ENCODE data around the gene SERTM2. TPM values are rescaled to one million over a fixed set of nuclear protein-coding genes. Genes with fewer than 3 reads are reported as not detected.

SERTM2 gene
- total RNA-seq, 2 experiments from 2014 or later: not detected

GRCh38 chrX:111470681-111471403, 40.6 kb upstream of the SERTM2 start:
- no peak overlapping the region for H2AFZ ChIP-seq (ENCODE audit: low read length)
- DNase-seq (ENCODE audit: low spot score): no peak
- H4K20me1 ChIP-seq (ENCODE audit: insufficient read depth, low read length): no peaks in the 10 kb centered on the region
- no peaks in the 10 kb centered on the region for H3K79me2 ChIP-seq (ENCODE audit: insufficient read depth, low read depth, low read length)
- intact Hi-C loops (cut with micrococcal nuclease; ENCODE audit: unreplicated experiment): no loop called here
- H3K9me2 ChIP-seq (ENCODE audit: insufficient read depth, low read length): no peaks in the 10 kb centered on the region
- ChIA-PET POLR2A (no interaction called here), CTCF (ENCODE audit: unreplicated experiment) (no interaction called here)
- no peaks in the 10 kb centered on the region for H3K4me1 ChIP-seq (ENCODE audit: insufficient read depth, low read length, poor library complexity, severe bottlenecking)
- H3K4me3 ChIP-seq (ENCODE audit: low read depth, low read length, poor library complexity, severe bottlenecking): no peak overlapping the region
- no TSS peak for BruUV-seq (replicated peaks)
- no peaks in the 10 kb centered on the region for H3K36me3 ChIP-seq (ENCODE audit: insufficient read depth, low read length)
- no peak overlapping the region for H3K4me2 ChIP-seq (ENCODE audit: low read length)
- no peak overlapping the region for H3K27ac ChIP-seq (ENCODE audit: low read depth, low read length, poor library complexity, severe bottlenecking)
- TF ChIP-seq EZH2phosphoT487 (IDR thresholded peaks at IDR 0.05; ENCODE audit: borderline replicate concordance, low read depth, low read length): no peak
- no peak for TF ChIP-seq CTCF (conservative IDR thresholded peaks at IDR 0.05; ENCODE audit: low read length)
- H3K9me3 ChIP-seq (ENCODE audit: low read length): no peaks in the 10 kb centered on the region

GRCh38 chrX:111481896-111482295, 29.5 kb upstream of the SERTM2 start:
- ChIA-PET CTCF (ENCODE audit: unreplicated experiment) (no interaction called here), POLR2A (interaction anchor here (0.7 kb wide), 1 partner anchor 21 kb away, joined by 4 read pairs; no protein-coding TSS in a partner anchor)
- Histone ChIP-seq H2AFZ (ENCODE audit: low read length) (no peak overlapping the region), H3K79me2 (ENCODE audit: insufficient read depth, low read depth, low read length) (no peaks in the 10 kb centered on the region), H4K20me1 (ENCODE audit: insufficient read depth, low read length) (no peaks in the 10 kb centered on the region), H3K27ac (ENCODE audit: low read depth, low read length, poor library complexity, severe bottlenecking) (no peak overlapping the region), H3K36me3 (ENCODE audit: insufficient read depth, low read length) (no peaks in the 10 kb centered on the region), H3K9me3 (ENCODE audit: low read length) (no peaks in the 10 kb centered on the region), H3K4me1 (ENCODE audit: insufficient read depth, low read length, poor library complexity, severe bottlenecking) (no peaks in the 10 kb centered on the region), H3K4me2 (ENCODE audit: low read length) (no peak overlapping the region), H3K4me3 (ENCODE audit: low read depth, low read length, poor library complexity, severe bottlenecking) (no peak overlapping the region), H3K9me2 (ENCODE audit: insufficient read depth, low read length) (no peaks in the 10 kb centered on the region)
- intact Hi-C loops (cut with micrococcal nuclease; ENCODE audit: unreplicated experiment): no loop called here
- DNase-seq (ENCODE audit: low spot score): no peak
- no peak for TF ChIP-seq EZH2phosphoT487 (IDR thresholded peaks at IDR 0.05; ENCODE audit: borderline replicate concordance, low read depth, low read length)
- TF ChIP-seq CTCF (conservative IDR thresholded peaks at IDR 0.05; ENCODE audit: low read length): no peak
- no TSS peak for BruUV-seq (replicated peaks)

DNA sequence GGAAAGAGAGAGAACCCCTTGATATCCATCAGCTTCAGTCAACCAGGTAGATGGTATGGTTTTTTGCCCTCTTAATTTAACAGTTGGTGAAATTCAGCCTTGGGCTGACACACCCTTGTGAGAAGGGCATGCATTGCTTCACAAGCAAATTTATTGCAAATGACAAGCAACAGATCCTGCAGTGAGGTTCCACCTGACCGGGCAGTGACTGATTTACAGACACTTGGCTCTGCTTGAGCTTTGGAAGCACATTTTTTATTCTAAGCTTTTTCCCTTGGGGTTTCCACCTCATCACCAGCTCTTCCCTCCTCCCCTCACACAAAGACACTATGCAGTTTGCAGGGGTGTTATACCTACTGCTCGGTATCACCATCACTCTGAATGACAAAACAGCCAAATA, 28.3 kb upstream of the SERTM2 start:
- Histone ChIP-seq H3K4me2 (ENCODE audit: low read length) (no peak overlapping the region), H3K27ac (ENCODE audit: low read depth, low read length, poor library complexity, severe bottlenecking) (no peak overlapping the region), H3K36me3 (ENCODE audit: insufficient read depth, low read length) (no peaks in the 10 kb centered on the region), H3K79me2 (ENCODE audit: insufficient read depth, low read depth, low read length) (no peaks in the 10 kb centered on the region), H3K4me3 (ENCODE audit: low read depth, low read length, poor library complexity, severe bottlenecking) (no peak overlapping the region), H3K4me1 (ENCODE audit: insufficient read depth, low read length, poor library complexity, severe bottlenecking) (no peaks in the 10 kb centered on the region), H2AFZ (ENCODE audit: low read length) (no peak overlapping the region), H3K9me2 (ENCODE audit: insufficient read depth, low read length) (no peaks in the 10 kb centered on the region), H4K20me1 (ENCODE audit: insufficient read depth, low read length) (no peaks in the 10 kb centered on the region), H3K9me3 (ENCODE audit: low read length) (no peaks in the 10 kb centered on the region)
- ChIA-PET POLR2A (no interaction called here), CTCF (ENCODE audit: unreplicated experiment) (no interaction called here)
- no peak for TF ChIP-seq EZH2phosphoT487 (IDR thresholded peaks at IDR 0.05; ENCODE audit: borderline replicate concordance, low read depth, low read length)
- no peak for TF ChIP-seq CTCF (conservative IDR thresholded peaks at IDR 0.05; ENCODE audit: low read length)
- DNase-seq (ENCODE audit: low spot score): no peak
- BruUV-seq (replicated peaks): no TSS peak
- intact Hi-C loops (cut with micrococcal nuclease; ENCODE audit: unreplicated experiment): no loop called here

Measured in OCI-LY7 (cell line).